DOHH2 (cell line): Measurements from ENCODE around the gene KMT2B.

Experiments used
- H3F3A ChIP-seq: fragments of 200-600 bp; sonication (generic), shearing (Covaris generic); 2 replicates; pipeline ENCODE4 v1.6.0; 2016; ENCODE audit warnings: antibody characterized with exemption, mild to moderate bottlenecking; ENCODE audit not compliant: control insufficient read depth, insufficient read depth
- H3K27ac ChIP-seq: fragments of 200-600 bp; sonication (generic); 2 replicates; pipeline ENCODE4 v1.5.1; 2014; ENCODE audit warnings: low read depth, mild to moderate bottlenecking, low read length, moderate library complexity
- H3K27me3 ChIP-seq: fragments of 200-600 bp; sonication (generic); 2 replicates; pipeline ENCODE4 v1.6.1; 2014; ENCODE audit warnings: mild to moderate bottlenecking, low read length, mixed read lengths; ENCODE audit not compliant: control insufficient read depth
- H3K36me3 ChIP-seq: fragments of 200-600 bp; sonication (generic); 2 replicates; pipeline ENCODE4 v1.6.1; 2014; ENCODE audit warnings: mild to moderate bottlenecking, low read length, moderate library complexity, mixed read lengths; ENCODE audit not compliant: control insufficient read depth
- H3K4me1 ChIP-seq: fragments of 200-600 bp; sonication (generic); 2 replicates; pipeline ENCODE4 v1.6.1; 2014; ENCODE audit warnings: mild to moderate bottlenecking, low read length, mixed read lengths; ENCODE audit not compliant: control insufficient read depth
- H3K4me2 ChIP-seq: fragments of 200-600 bp; sonication (generic); 2 replicates; pipeline ENCODE4 v1.6.0; 2014; ENCODE audit warnings: mild to moderate bottlenecking, low read length, moderate library complexity
- H3K4me3 ChIP-seq: fragments of 200-600 bp; sonication (generic); 2 replicates; pipeline ENCODE4 v1.5.1; 2014; ENCODE audit warnings: mild to moderate bottlenecking, low read length, mixed read lengths
- H3K79me2 ChIP-seq: fragments of 200-600 bp; sonication (generic); 2 replicates; pipeline ENCODE4 v1.6.1; 2014; ENCODE audit warnings: mild to moderate bottlenecking, low read length, mixed read lengths; ENCODE audit not compliant: control insufficient read depth
- H3K9me2 ChIP-seq: fragments of 200-600 bp; sonication (generic); replicated peaks from 2 replicates; pipeline ENCODE4 v1.6.1; 2014; ENCODE audit warnings: mild to moderate bottlenecking, low read length, mixed read lengths; ENCODE audit not compliant: control insufficient read depth
- H3K9me3 ChIP-seq: fragments of 200-600 bp; sonication (generic); 2 replicates; pipeline ENCODE4 v1.6.1; 2014; ENCODE audit warnings: antibody characterized with exemption, low read length, mixed read lengths; ENCODE audit not compliant: control insufficient read depth, insufficient read depth
- H4K20me1 ChIP-seq: fragments of 200-600 bp; sonication (generic); 2 replicates; pipeline ENCODE4 v1.6.0; 2014; ENCODE audit warnings: low read depth, mild to moderate bottlenecking, antibody characterized with exemption, low read length, moderate library complexity; ENCODE audit not compliant: control insufficient read depth, insufficient read depth
- EZH2phosphoT487 ChIP-seq: fragments of 200-600 bp; sonication (generic); IDR thresholded peaks from 2 replicates; pipeline ENCODE4 v1.6.1; 2017; ENCODE audit warnings: borderline replicate concordance, mild to moderate bottlenecking, antibody characterized with exemption, low read length, moderate library complexity, mixed read lengths
- TF ChIP-seq, protein P1 (sequence below): fragments of 200-600 bp; sonication (generic); IDR thresholded peaks from one replicate; pipeline ENCODE4 v1.5.1; 2014; ENCODE audit warnings: antibody characterized with exemption, mild to moderate bottlenecking, low read depth, low read length; ENCODE audit not compliant: poor library complexity, severe bottlenecking

The KMT2B gene

DNA sequence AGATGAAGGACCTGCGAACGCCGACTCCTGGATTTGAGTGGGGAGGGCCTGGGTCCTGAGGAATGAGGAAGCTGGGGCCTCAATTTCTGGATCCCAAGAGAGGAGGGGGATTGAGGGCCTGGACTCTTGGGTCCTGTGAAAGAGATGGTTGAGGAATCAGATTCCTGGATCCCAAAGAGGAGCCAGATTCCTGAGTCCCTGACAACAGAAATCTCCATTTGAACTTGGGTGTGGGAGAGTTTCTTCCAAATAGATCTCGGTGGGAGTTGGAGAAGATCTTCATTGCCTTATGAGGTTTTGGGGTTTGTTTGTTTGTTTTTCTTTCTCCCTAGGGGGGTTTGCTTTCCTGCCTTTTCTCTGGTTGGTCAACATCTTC lies 28.3 kb downstream of the KMT2B start:
- H3K9me3 ChIP-seq = peaks cover 5% of the 10 kb centered on the region; the same call in 1 of the 2 replicates
- H3K27ac ChIP-seq = peak overlapping the region; percentile 32; the same call in 1 of the 2 replicates
- peak overlapping the region; percentile 92 for H3K4me3 ChIP-seq
- H4K20me1 ChIP-seq = no peaks in the 10 kb centered on the region
- H3F3A ChIP-seq = no peaks in the 10 kb centered on the region
- no peaks in the 10 kb centered on the region for H3K9me2 ChIP-seq
- peak overlapping the region; percentile 86 for H3K4me2 ChIP-seq
- H3K79me2 ChIP-seq = peaks cover 14% of the 10 kb centered on the region
- no peak for TF ChIP-seq EZH2phosphoT487
- TF ChIP-seq, protein P1, sequence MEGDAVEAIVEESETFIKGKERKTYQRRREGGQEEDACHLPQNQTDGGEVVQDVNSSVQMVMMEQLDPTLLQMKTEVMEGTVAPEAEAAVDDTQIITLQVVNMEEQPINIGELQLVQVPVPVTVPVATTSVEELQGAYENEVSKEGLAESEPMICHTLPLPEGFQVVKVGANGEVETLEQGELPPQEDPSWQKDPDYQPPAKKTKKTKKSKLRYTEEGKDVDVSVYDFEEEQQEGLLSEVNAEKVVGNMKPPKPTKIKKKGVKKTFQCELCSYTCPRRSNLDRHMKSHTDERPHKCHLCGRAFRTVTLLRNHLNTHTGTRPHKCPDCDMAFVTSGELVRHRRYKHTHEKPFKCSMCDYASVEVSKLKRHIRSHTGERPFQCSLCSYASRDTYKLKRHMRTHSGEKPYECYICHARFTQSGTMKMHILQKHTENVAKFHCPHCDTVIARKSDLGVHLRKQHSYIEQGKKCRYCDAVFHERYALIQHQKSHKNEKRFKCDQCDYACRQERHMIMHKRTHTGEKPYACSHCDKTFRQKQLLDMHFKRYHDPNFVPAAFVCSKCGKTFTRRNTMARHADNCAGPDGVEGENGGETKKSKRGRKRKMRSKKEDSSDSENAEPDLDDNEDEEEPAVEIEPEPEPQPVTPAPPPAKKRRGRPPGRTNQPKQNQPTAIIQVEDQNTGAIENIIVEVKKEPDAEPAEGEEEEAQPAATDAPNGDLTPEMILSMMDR = no peak
- H3K4me1 ChIP-seq = peaks cover 49% of the 10 kb centered on the region
- no peaks in the 10 kb centered on the region for H3K27me3 ChIP-seq
- H3K36me3 ChIP-seq = peaks cover 8% of the 10 kb centered on the region; the same call in 1 of the 2 replicates

DNA sequence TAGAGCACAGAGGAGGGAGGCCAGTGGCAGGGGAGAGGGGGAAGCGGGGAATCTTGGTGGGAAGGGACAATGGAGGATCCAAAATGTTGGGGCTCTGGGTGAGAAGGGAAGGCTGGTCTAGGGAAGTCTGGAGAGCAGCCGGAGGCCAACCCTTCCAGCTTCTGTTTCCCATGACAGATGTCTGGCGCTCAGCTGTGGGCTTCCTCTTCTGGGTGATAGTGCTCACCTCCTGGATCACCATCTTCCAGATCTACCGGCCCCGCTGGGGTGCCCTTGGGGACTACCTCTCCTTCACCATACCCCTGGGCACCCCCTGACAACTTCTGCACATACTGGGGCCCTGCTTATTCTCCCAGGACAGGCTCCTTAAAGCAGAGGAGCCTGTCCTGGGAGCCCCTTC lies 28.7 kb downstream of the KMT2B start:
- Histone ChIP-seq H3K4me1 (peaks cover 46% of the 10 kb centered on the region), H3K4me3 (peak overlapping the region; percentile 92), H3K27ac (no peak overlapping the region)

DNA sequence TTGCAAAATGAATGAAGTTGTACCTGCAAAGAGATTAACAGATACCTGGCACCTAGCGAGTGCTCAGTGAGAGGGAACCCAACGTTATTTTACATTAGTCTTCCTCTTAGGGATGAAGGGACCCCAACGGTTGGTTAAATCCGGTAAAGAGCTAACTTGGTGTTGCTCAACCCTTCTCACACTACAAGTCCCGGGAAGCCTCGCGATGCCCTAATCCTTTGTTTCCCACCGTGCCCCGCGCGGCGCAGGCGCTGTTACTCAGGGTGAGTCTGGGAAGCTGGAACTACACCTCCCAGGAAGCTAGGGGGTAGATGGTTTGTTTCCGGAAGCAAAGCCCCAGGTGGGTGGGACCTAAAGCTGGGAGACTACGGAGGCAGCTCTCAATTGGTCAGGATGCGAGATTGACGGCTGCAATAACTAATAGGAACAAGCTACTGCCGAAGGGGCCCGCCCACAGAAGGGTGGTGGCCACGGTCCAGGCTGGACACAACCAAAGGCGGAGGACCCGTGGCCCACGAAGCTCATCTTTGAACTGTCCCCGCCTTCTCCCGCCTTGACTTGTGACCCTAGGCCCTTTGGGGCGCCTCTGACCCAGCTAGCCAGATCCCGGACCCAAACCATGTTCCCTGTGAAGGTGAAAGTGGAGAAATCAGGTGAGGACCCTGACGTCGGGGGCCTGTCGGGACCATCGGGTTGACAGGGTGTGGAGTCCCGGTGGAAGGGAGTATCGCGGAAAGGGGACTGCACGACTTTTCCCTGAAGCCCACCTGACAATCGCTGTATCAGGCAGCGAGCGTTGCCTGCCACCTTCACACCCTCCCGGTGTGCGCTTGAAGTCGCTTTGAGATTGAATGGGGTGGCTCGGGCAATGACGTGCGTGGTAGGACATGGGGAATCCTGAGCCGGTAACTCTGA lies 30.6 kb downstream of the KMT2B start, which contains the start of gene LIN37:
Gene LIN37, plus strand, starts transcription at position 471 of the 915 bp plus-strand sequence. Its CDS starts 149 bp downstream, at position 620.
- peak within 1 kb of the TSS; percentile 98 for H3K4me3 ChIP-seq
- peaks cover 8% of the 10 kb centered on the region; the same call in 1 of the 2 replicates for H3K36me3 ChIP-seq
- H3F3A ChIP-seq = no peaks in the 10 kb centered on the region
- TF ChIP-seq, protein P1 = no peak
- TF ChIP-seq EZH2phosphoT487 = no peak
- H3K27me3 ChIP-seq = no peaks in the 10 kb centered on the region
- H3K27ac ChIP-seq = no peak within 1 kb of the TSS
- peaks cover 34% of the 10 kb centered on the region for H3K4me1 ChIP-seq
- peaks cover 5% of the 10 kb centered on the region; the same call in 1 of the 2 replicates for H3K9me3 ChIP-seq
- no peaks in the 10 kb centered on the region for H4K20me1 ChIP-seq
- H3K9me2 ChIP-seq = no peaks in the 10 kb centered on the region
- H3K4me2 ChIP-seq = peak within 1 kb of the TSS; percentile 72
- peaks cover 14% of the 10 kb centered on the region for H3K79me2 ChIP-seq

More for the DNA sequence above, 28.7 kb downstream of the KMT2B start:
- Histone ChIP-seq H3K79me2 (peaks cover 14% of the 10 kb centered on the region), H3K9me2 (no peaks in the 10 kb centered on the region), H3K4me2 (peak overlapping the region; percentile 86), H3K27me3 (no peaks in the 10 kb centered on the region), H3K36me3 (peaks cover 8% of the 10 kb centered on the region; the same call in 1 of the 2 replicates), H3F3A (no peaks in the 10 kb centered on the region), H4K20me1 (no peaks in the 10 kb centered on the region), H3K9me3 (peaks cover 5% of the 10 kb centered on the region; the same call in 1 of the 2 replicates)
- TF ChIP-seq, protein P1 = no peak
- TF ChIP-seq EZH2phosphoT487 = no peak
